ENCODE measurements around the gene NGB. TPM values are rescaled to one million over a fixed set of nuclear protein-coding genes. Genes with fewer than 3 reads are reported as not detected.
A peak's percentile ranks its signal among the peaks of the same experiment; 100 is the strongest.
"Not testable (repeated sequence)": the region's sequence is repeated elsewhere in the genome, so short reads cannot be mapped to it uniquely, and the experiment has no call there.

NGB gene
- polyA plus RNA-seq, 6 donors from 2014 or later = not detected

DNA sequence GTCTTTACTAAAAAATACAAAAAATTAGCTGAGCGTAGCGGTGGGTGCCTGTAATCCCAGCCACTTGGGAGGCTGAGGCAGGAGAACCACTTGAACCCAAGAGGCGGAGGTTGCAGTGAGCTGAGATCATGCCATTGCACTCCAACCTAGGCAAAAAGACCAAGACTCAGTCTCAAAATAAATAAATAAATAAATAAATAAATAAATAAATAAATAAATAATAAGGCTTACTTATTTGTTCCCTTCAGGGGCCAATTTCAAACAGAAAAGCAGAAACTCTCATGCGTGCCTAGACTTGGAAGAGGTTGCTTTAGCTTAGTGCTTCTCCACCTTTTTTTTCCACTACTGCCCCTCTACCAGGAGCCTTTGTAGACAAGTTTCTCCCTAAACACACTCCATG is 9.9 kb upstream of the NGB start:
- not testable (repeated sequence) for H3K4me3 Mint-ChIP-seq; H3K27ac Mint-ChIP-seq; H3K9me3 Mint-ChIP-seq; H3K27me3 Mint-ChIP-seq; H3K4me1 Mint-ChIP-seq; DNase-seq; ATAC-seq (ENCODE audit: low read depth in 2 of 2)
- H3K36me3 Mint-ChIP-seq = peaks cover 20 to 34% of the 10 kb centered on the region in 2 donors

DNA sequence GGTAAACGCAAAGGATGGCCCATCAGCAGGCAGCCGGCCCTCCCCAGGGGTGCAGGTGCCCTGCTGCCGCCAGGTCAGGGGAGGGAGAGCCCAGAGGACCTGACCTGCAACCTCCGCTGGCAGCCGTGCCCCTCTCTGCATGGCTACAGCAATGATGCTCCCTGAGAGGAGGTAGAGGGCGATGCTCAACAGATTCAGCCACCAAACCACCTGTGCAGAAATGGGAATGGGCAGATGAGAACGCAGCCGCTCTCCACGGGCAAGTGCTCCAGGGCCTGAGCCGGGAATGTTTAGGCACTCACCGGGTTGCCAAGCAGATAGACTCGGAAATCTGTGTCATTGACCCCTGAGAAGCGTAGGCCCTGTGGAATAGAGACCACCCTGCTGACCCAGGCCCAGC is 8.7 kb upstream of the NGB start:
- Mint-ChIP-seq H3K4me1 (no peaks in the 10 kb centered on the region), H3K27ac (no peak overlapping the region), H3K27me3 (no peaks in the 10 kb centered on the region), H3K9me3 (no peaks in the 10 kb centered on the region), H3K4me3 (no peak overlapping the region), H3K36me3 (peaks cover 12 to 22% of the 10 kb centered on the region in 2 donors)
- ATAC-seq (ENCODE audit: low read depth in 2 of 2) = no peak
- DNase-seq = no peak

GRCh38 chr14:77278461-77279230 is 7.6 kb upstream of the NGB start:
- H3K27ac Mint-ChIP-seq = peak overlapping the region in 1 of 6 donors; percentile 15
- DNase-seq = no peak
- H3K27me3 Mint-ChIP-seq = no peaks in the 10 kb centered on the region
- ATAC-seq (ENCODE audit: low read depth in 2 of 2) = no peak
- no peaks in the 10 kb centered on the region for H3K9me3 Mint-ChIP-seq
- no peak overlapping the region for H3K4me3 Mint-ChIP-seq
- H3K36me3 Mint-ChIP-seq = peaks cover 11% of the 10 kb centered on the region in 2 donors
- no peaks in the 10 kb centered on the region for H3K4me1 Mint-ChIP-seq

DNA sequence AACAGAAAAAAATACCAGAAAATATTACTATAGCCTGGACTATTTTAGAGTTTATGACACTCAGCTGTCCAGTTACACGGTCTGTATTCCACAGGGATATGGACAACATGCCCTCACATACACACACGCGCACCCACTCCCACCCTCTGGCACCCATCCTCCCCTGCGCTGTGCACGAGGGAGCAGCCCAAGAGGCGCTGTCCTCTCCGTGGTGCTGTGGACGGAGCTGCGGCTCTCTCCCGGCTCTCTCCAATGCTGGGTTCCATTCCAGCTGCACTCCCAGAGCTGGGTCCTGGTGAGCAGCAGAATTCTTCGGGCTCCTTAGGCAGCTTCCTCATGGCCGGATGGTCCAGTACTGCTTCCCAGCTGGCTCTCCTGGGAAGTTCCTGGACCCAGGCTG is 6.0 kb upstream of the NGB start:
- peaks cover 8 to 14% of the 10 kb centered on the region in 2 donors for H3K36me3 Mint-ChIP-seq
- H3K9me3 Mint-ChIP-seq = no peaks in the 10 kb centered on the region
- H3K4me1 Mint-ChIP-seq = peaks cover 0 to under 1% (median 0%) of the 10 kb centered on the region in 3 donors
- peaks cover 11 to 14% (median 12%) of the 10 kb centered on the region in 3 donors for H3K27me3 Mint-ChIP-seq
- ATAC-seq (ENCODE audit: low read depth in 2 of 2) (no peak), DNase-seq (no peak)
- H3K4me3 Mint-ChIP-seq = no peak overlapping the region
- H3K27ac Mint-ChIP-seq = no peak overlapping the region

DNA sequence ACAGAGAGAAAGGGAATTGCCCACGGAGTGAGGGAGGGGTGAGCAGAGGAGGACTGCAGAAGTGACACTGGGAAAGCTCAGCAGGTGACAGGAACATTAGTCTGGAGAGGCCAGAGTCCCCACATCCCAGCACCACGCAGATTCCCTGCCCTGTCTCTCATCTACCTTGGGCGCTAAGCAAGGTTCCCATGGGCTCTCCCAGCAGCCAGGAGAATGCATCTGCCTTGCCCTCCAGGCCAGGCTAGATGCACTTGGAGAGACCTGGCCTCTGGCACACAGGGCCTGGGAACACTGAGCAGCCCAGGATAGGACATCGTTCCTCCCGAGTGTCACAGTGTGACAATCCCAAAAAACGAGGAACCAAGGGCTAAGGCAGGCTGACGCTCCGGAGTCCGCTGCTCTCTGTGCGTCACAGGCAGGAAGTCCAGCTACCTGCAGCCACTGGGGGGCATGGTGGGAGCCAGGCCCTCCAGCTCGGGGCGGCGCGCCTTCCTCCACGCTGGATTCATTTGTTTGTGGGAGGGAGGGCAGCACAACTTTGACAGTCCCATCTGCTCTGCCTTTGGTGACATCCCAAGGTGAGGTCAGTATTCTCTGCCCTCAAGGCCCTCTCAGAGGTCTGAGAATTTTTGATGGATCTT is 5.4 kb upstream of the NGB start:
- H3K4me3 Mint-ChIP-seq = no peak overlapping the region
- H3K27ac Mint-ChIP-seq = no peak overlapping the region
- DNase-seq (no peak), ATAC-seq (ENCODE audit: low read depth in 2 of 2) (no peak)
- H3K9me3 Mint-ChIP-seq = no peaks in the 10 kb centered on the region
- peaks cover 0 to 6% (median 0%) of the 10 kb centered on the region in 3 donors for H3K4me1 Mint-ChIP-seq
- peaks cover 11 to 20% (median 18%) of the 10 kb centered on the region in 3 donors for H3K27me3 Mint-ChIP-seq
- H3K36me3 Mint-ChIP-seq = peaks cover 8 to 16% of the 10 kb centered on the region in 2 donors

- Mint-ChIP-seq H3K9me3 (no peaks in the 10 kb centered on the region), H3K27ac (no peak overlapping the region), H3K36me3 (peaks cover 8 to 16% of the 10 kb centered on the region in 2 donors), H3K4me1 (peaks cover 0 to 8% (median 0%) of the 10 kb centered on the region in 3 donors), H3K4me3 (no peak overlapping the region), H3K27me3 (peaks cover 11 to 23% (median 22%) of the 10 kb centered on the region in 3 donors)
- ATAC-seq (ENCODE audit: low read depth in 2 of 2) (no peak), DNase-seq (no peak)
Measured at GRCh38 chr14:77275601-77276017, 4.6 kb upstream of the NGB start.

- Mint-ChIP-seq H3K4me1 (peaks cover 3 to 8% (median 3%) of the 10 kb centered on the region in 3 donors), H3K27me3 (peaks cover 11 to 26% (median 26%) of the 10 kb centered on the region in 3 donors), H3K9me3 (no peaks in the 10 kb centered on the region), H3K4me3 (no peak overlapping the region), H3K27ac (peak overlapping the region in 1 of 6 donors; percentile 70), H3K36me3 (peaks cover 4 to 11% of the 10 kb centered on the region in 2 donors)
- DNase-seq (no peak), ATAC-seq (ENCODE audit: low read depth in 2 of 2) (no peak)
Measured at GRCh38 chr14:77275041-77275580, 4.1 kb upstream of the NGB start.

DNA sequence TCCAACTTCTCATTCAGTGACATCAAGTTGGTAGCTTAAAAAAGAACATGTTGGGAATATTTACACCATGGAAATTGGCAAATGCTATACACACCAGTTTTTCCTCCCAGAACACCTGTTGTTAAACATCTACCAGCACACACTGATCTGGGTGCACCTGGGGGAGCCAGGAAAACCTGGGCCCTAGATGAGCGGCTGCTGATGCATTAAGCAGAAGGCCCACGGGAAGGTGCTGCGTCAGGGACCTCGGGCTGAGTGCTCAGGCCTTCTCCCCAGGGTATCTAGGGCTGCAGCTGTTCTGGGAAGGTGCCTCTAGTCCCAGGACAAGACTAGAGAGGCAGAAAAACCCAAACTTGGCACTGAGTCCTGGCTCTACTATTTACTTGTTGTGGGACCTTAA is 2.8 kb upstream of the NGB start:
- H3K4me1 Mint-ChIP-seq = peaks cover 6 to 11% (median 6%) of the 10 kb centered on the region in 3 donors
- no peaks in the 10 kb centered on the region for H3K9me3 Mint-ChIP-seq
- peak overlapping the region in 1 of 6 donors; percentile 23 for H3K27ac Mint-ChIP-seq
- peaks cover 14 to 35% (median 34%) of the 10 kb centered on the region in 3 donors for H3K27me3 Mint-ChIP-seq
- DNase-seq (no peak), ATAC-seq (ENCODE audit: low read depth in 2 of 2) (no peak)
- no peak overlapping the region for H3K4me3 Mint-ChIP-seq
- H3K36me3 Mint-ChIP-seq = peaks cover 0 to 8% of the 10 kb centered on the region in 2 donors

GRCh38 chr14:77272261-77272660 is 1.3 kb upstream of the NGB start:
- DNase-seq (no peak), ATAC-seq (ENCODE audit: low read depth in 2 of 2) (no peak)
- H3K27ac Mint-ChIP-seq = no peak overlapping the region
- H3K9me3 Mint-ChIP-seq = peaks cover 0 to 5% (median 2%) of the 10 kb centered on the region in 7 donors
- H3K36me3 Mint-ChIP-seq = peaks cover 0 to 18% of the 10 kb centered on the region in 2 donors
- H3K4me1 Mint-ChIP-seq = peaks cover 6 to 11% (median 6%) of the 10 kb centered on the region in 3 donors
- no peak overlapping the region for H3K4me3 Mint-ChIP-seq
- peaks cover 21 to 48% (median 46%) of the 10 kb centered on the region in 3 donors for H3K27me3 Mint-ChIP-seq

DNA sequence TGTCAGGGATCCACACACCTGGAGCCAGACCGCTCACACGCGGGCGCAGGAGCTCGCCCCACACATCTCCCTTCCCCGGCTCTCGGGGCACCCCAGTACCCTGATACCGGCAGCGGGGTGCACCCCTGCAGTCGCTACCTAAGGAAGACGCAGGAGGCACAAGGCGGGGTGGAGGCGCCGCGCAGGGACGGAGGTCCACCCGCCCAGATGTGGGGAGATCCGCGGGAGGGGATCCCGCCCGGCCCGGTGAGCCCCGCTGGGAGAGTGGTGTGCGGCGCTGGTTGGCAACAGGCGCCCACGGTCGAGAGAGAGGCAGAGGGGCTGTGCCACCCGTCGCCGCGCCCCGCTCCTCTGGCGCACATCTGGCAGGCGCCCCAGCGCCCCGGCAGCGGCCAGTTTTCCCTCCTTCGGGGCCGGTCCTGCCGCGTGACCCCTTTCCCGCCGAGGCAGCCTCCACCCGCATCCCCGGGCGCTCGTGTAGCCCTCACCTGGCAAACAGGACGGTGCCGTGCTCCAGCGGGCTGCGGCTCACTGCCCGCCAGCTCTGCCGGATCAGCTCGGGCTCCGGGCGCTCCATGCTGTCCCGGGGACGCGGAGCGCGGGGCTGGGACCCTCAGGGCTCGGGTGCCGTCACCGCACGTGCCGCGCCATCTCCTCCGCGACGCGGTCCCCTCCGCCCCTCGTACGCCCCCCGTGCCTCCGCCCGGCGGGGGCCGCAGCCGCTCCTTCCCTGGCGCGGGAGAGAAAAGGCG is 469 bp downstream of the NGB start:
- ATAC-seq (ENCODE audit: low read depth in 2 of 2) (no peak), DNase-seq (no peak)
- peak overlapping the region in 4 of 8 donors; percentile 33 to 66 (median 47) for H3K4me3 Mint-ChIP-seq
- peaks cover 21 to 48% (median 46%) of the 10 kb centered on the region in 3 donors for H3K27me3 Mint-ChIP-seq
- H3K27ac Mint-ChIP-seq = no peak overlapping the region
- peaks cover 0 to 5% (median 2%) of the 10 kb centered on the region in 7 donors for H3K9me3 Mint-ChIP-seq
- peaks cover 0 to 18% of the 10 kb centered on the region in 2 donors for H3K36me3 Mint-ChIP-seq
- H3K4me1 Mint-ChIP-seq = peaks cover 6 to 11% (median 6%) of the 10 kb centered on the region in 3 donors

DNA sequence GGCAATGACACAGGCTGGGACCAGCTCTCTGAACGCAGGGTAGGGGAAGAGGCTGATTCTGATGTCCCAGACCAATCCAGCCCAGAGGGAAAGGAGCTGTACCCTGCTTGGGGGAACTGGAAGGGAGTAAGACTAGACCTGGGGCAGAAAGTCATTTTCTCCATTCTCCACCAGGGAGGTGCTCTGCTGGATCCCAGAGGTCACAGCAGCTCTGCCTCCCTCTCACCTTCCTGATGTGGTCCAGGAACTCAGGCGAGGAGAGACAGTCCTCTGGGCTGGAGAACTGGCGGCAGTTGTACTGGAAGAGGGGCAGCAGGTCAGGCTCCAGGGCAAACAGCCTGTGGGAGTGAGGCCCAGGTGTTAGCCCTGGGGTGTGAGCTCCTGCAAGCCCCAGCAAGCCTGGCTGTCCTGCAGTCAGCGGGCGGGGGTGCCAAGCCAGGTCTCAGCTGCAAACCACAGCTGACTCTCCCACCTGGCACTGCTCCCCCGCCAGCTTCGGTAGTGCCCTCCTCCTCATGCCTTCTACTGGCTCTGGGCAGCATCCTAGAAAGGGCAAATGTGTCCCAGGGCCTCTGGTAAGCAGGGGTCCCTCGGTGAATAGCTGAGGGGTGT is 1.9 kb downstream of the NGB start:
- H3K36me3 Mint-ChIP-seq = peaks cover 0 to 18% of the 10 kb centered on the region in 2 donors
- peaks cover 6 to 16% (median 10%) of the 10 kb centered on the region in 3 donors for H3K4me1 Mint-ChIP-seq
- no peak overlapping the region for H3K4me3 Mint-ChIP-seq

GRCh38 chr14:77267937-77268699 is 2.9 kb downstream of the NGB start:
- ATAC-seq (ENCODE audit: low read depth in 2 of 2) = no peak
- Mint-ChIP-seq H3K4me1 (peaks cover 6 to 16% (median 10%) of the 10 kb centered on the region in 3 donors), H3K27me3 (peaks cover 20 to 47% (median 45%) of the 10 kb centered on the region in 3 donors), H3K9me3 (peaks cover 0 to 5% (median 2%) of the 10 kb centered on the region in 7 donors), H3K4me3 (peak overlapping the region in 1 of 8 donors; percentile 45), H3K27ac (no peak overlapping the region), H3K36me3 (peaks cover 0 to 18% of the 10 kb centered on the region in 2 donors)
- DNase-seq = no peak

More for the DNA sequence above, 1.9 kb downstream of the NGB start:
- Mint-ChIP-seq H3K27me3 (peaks cover 21 to 48% (median 46%) of the 10 kb centered on the region in 3 donors), H3K9me3 (peaks cover 0 to 5% (median 2%) of the 10 kb centered on the region in 7 donors), H3K27ac (peak overlapping the region in 1 of 6 donors; percentile 65)
- DNase-seq (no peak), ATAC-seq (ENCODE audit: low read depth in 2 of 2) (no peak)
